Esophagus (tissue), 2 donors: Measurements from ENCODE around the gene MEF2A. TPM values are rescaled to one million over a fixed set of nuclear protein-coding genes. Genes with fewer than 3 reads are reported as not detected.
A peak's percentile ranks its signal among the peaks of the same experiment; 100 is the strongest.
"Not testable (repeated sequence)": the region's sequence is repeated elsewhere in the genome, so short reads cannot be mapped to it uniquely, and the experiment has no call there.

Experiments used
- H3K27ac ChIP-seq, 2 donors: one replicate each; pipeline ENCODE4 v1.5.1; 2013; ENCODE audit warnings: low read depth in 2 of 2, mild to moderate bottlenecking in 2 of 2, inconsistent platforms in 1 of 2, low read length in 1 of 2, moderate library complexity in 1 of 2
- H3K27me3 ChIP-seq, 2 donors: one replicate each; pipeline ENCODE4 v1.6.1; 2013; ENCODE audit warnings: low read length in 2 of 2, control low read depth in 1 of 2, mild to moderate bottlenecking in 1 of 2; ENCODE audit not compliant: insufficient read depth in 2 of 2, control insufficient read depth in 1 of 2
- H3K36me3 ChIP-seq, 2 donors: one replicate each; pipeline ENCODE4 v1.6.1; 2013; ENCODE audit warnings: low read length in 1 of 2; ENCODE audit not compliant: control insufficient read depth in 2 of 2, insufficient read depth in 2 of 2
- H3K4me1 ChIP-seq, 2 donors: one replicate each; pipeline ENCODE4 v1.6.1; 2013; ENCODE audit warnings: low read length in 1 of 2; ENCODE audit not compliant: control insufficient read depth in 2 of 2, insufficient read depth in 2 of 2
- H3K4me3 ChIP-seq, 2 donors: one replicate each; pipeline ENCODE4 v1.5.1; 2013; ENCODE audit warnings: low read length in 2 of 2, mild to moderate bottlenecking in 2 of 2, low read depth in 1 of 2, moderate library complexity in 1 of 2
- H3K9me3 ChIP-seq, 2 donors: one replicate each; pipeline ENCODE4 v1.6.1; 2013; ENCODE audit warnings: mild to moderate bottlenecking in 2 of 2, low read depth in 1 of 2, low read length in 1 of 2, moderate library complexity in 1 of 2; ENCODE audit not compliant: control insufficient read depth in 2 of 2, insufficient read depth in 1 of 2
- WGBS, 2 donors: extraction: QIAGEN DNeasy Blood & Tissue Kit; methylation state at CpG; one replicate each; pipeline ENCODE4 v1.1.7; 2013; 5-methylcytosine and 5-hydroxymethylcytosine counted together
- polyA plus RNA-seq, 2 donors: library from polyadenylated mRNA; stranded (reverse); fragments of 200-250 nt; gene quantifications; one replicate each; pipeline ENCODE4 v1.2.3, GENCODE V29; 2013
- donor health status: healthy with polysubstance abuse.
- donor health status: Bipolar disorder and iron deficiency.

The MEF2A gene
- polyA plus RNA-seq, 2 donors: 7.5 to 8.6 TPM

GRCh38 chr15:99729327-99729726 is 163.5 kb downstream of the MEF2A start:
- H3K9me3 ChIP-seq: no peaks in the 10 kb centered on the region
- H3K4me1 ChIP-seq: peaks cover 3% of the 10 kb centered on the region in 2 donors
- no peaks in the 10 kb centered on the region for H3K27me3 ChIP-seq
- H3K4me3 ChIP-seq: no peak overlapping the region
- H3K27ac ChIP-seq: no peak overlapping the region
- H3K36me3 ChIP-seq: peaks cover 0 to 19% of the 10 kb centered on the region in 2 donors
- WGBS, 2 donors: 93 to 96% methylated on average over 11 of the region's 11 CpGs

GRCh38 chr15:99729920-99730319 is 164.1 kb downstream of the MEF2A start:
- WGBS, 2 donors: 42 to 51% methylated on average over 3 of the region's 3 CpGs
- H3K27me3 ChIP-seq: no peaks in the 10 kb centered on the region
- H3K36me3 ChIP-seq: peaks cover 0 to 19% of the 10 kb centered on the region in 2 donors
- H3K9me3 ChIP-seq: no peaks in the 10 kb centered on the region
- no peak overlapping the region for H3K27ac ChIP-seq
- no peak overlapping the region for H3K4me3 ChIP-seq
- peaks cover 3% of the 10 kb centered on the region in 2 donors for H3K4me1 ChIP-seq

GRCh38 chr15:99731336-99732123 is 165.7 kb downstream of the MEF2A start:
- Histone ChIP-seq H3K27ac (peak overlapping the region in 1 of 2 donors; percentile 33), H3K9me3 (no peaks in the 10 kb centered on the region)
- WGBS, 2 donors: 70 to 78% methylated on average over 26 of the region's 26 CpGs

GRCh38 chr15:99732124-99732750 is 166.5 kb downstream of the MEF2A start:
- Histone ChIP-seq H3K9me3 (no peaks in the 10 kb centered on the region), H3K27ac (peak overlapping the region; percentile 88 to 89), H3K4me3 (peak overlapping the region; percentile 89 to 92), H3K4me1 (peaks cover 0 to 3% of the 10 kb centered on the region in 2 donors), H3K27me3 (no peaks in the 10 kb centered on the region), H3K36me3 (peaks cover 0 to 17% of the 10 kb centered on the region in 2 donors)
- WGBS, 2 donors: 19 to 20% methylated on average over 18 of the region's 18 CpGs

More at GRCh38 chr15:99731336-99732123, 165.7 kb downstream of the MEF2A start:
- H3K4me3 ChIP-seq: peak overlapping the region in 1 of 2 donors; percentile 92
- no peaks in the 10 kb centered on the region for H3K27me3 ChIP-seq
- H3K36me3 ChIP-seq: peaks cover 0 to 19% of the 10 kb centered on the region in 2 donors
- peaks cover 0 to 3% of the 10 kb centered on the region in 2 donors for H3K4me1 ChIP-seq

- Histone ChIP-seq H3K9me3 (no peaks in the 10 kb centered on the region), H3K27me3 (no peaks in the 10 kb centered on the region), H3K36me3 (peaks cover 0 to 15% of the 10 kb centered on the region in 2 donors), H3K4me1 (peaks cover 0 to 3% of the 10 kb centered on the region in 2 donors), H3K4me3 (peak overlapping the region; percentile 89 to 92), H3K27ac (peak overlapping the region; percentile 88 to 89)
- WGBS, 2 donors: 1% methylated on average over 34 to 46 of the region's 46 CpGs
These were observed 167.0 kb downstream of the MEF2A start for GRCh38 chr15:99732751-99733267.

- Histone ChIP-seq H3K36me3 (peaks cover 0 to 10% of the 10 kb centered on the region in 2 donors), H3K9me3 (no peaks in the 10 kb centered on the region), H3K4me3 (peak within 1 kb of the TSS; percentile 89 to 92), H3K27me3 (no peaks in the 10 kb centered on the region), H3K4me1 (peaks cover 0 to 3% of the 10 kb centered on the region in 2 donors), H3K27ac (peak within 1 kb of the TSS; percentile 95)
- WGBS, 2 donors: 7 to 8% methylated on average over 65 to 69 of the region's 69 CpGs
These were observed 167.7 kb downstream of the MEF2A start, which contains the start of gene LYSMD4 for GRCh38 chr15:99733268-99734039. Gene LYSMD4, minus strand, starts transcription at chr15:99733437. Its CDS starts 1,438 bp downstream, at chr15:99731999.

GRCh38 chr15:99734040-99734291 is 168.2 kb downstream of the MEF2A start:
- H3K27ac ChIP-seq: peak overlapping the region; percentile 95
- 86 to 89% methylated on average over 13 of the region's 13 CpGs for WGBS, 2 donors
- not testable (repeated sequence) for H3K9me3 ChIP-seq, H3K27me3 ChIP-seq, H3K36me3 ChIP-seq, H3K4me1 ChIP-seq, H3K4me3 ChIP-seq

GRCh38 chr15:99734575-99734974 is 168.8 kb downstream of the MEF2A start:
- no peak overlapping the region for H3K4me3 ChIP-seq
- 91 to 98% methylated on average over 1 of the region's 1 CpG for WGBS, 2 donors
- peaks cover 0 to 3% of the 10 kb centered on the region in 2 donors for H3K4me1 ChIP-seq
- H3K27me3 ChIP-seq: no peaks in the 10 kb centered on the region
- no peak overlapping the region for H3K27ac ChIP-seq
- no peaks in the 10 kb centered on the region for H3K36me3 ChIP-seq
- no peaks in the 10 kb centered on the region for H3K9me3 ChIP-seq

- H3K4me1 ChIP-seq: peaks cover 0 to 3% of the 10 kb centered on the region in 2 donors
- H3K27ac ChIP-seq: no peak overlapping the region
- H3K36me3 ChIP-seq: no peaks in the 10 kb centered on the region
- no peaks in the 10 kb centered on the region for H3K27me3 ChIP-seq
- H3K9me3 ChIP-seq: no peaks in the 10 kb centered on the region
- H3K4me3 ChIP-seq: no peak overlapping the region
- 60 to 62% methylated on average over 4 of the region's 4 CpGs for WGBS, 2 donors
These were observed 170.1 kb downstream of the MEF2A start for GRCh38 chr15:99735868-99736267.
